Motor neuron (in vitro differentiated cells): ENCODE data around the gene RPL41. TPM values are rescaled to one million over a fixed set of nuclear protein-coding genes. Genes with fewer than 3 reads are reported as not detected.
"Not testable (repeated sequence)": the region's sequence is repeated elsewhere in the genome, so short reads cannot be mapped to it uniquely, and the experiment has no call there.

ENCODE experiments used
- ATAC-seq, 8 experiments: fragments of 200-7000 bp; cut with Tn5 transposase; replicated peaks in 6 of 8; 2 replicates each; pipeline ENCODE4 v1.8.0; 2021; ENCODE audit warnings: mild to moderate bottlenecking in 8 of 8, moderate library complexity in 8 of 8
- H3K27ac ChIP-seq, 2 donors: fragments of 250-450 bp; sonication (Bioruptor Pico); 2 replicates each; pipeline ENCODE4 v1.9.0; 2021; ENCODE audit warnings: antibody characterized with exemption in 2 of 2, mild to moderate bottlenecking in 2 of 2, moderate library complexity in 1 of 2
- H3K4me1 ChIP-seq, 2 donors: fragments of 250-450 bp; sonication (Bioruptor Pico); replicated peaks in 1 of 2; 2 replicates each; pipeline ENCODE4 v1.6.1; 2021; ENCODE audit warnings: antibody characterized with exemption in 2 of 2, mild to moderate bottlenecking in 2 of 2, moderate library complexity in 1 of 2
- H3K4me3 ChIP-seq, 5 donors: fragments of 250-450 bp; sonication (Bioruptor Pico); 2 replicates each; pipeline ENCODE4 v1.9.0; 2021; ENCODE audit warnings: antibody characterized with exemption in 5 of 5, mild to moderate bottlenecking in 5 of 5, moderate library complexity in 4 of 5
- WGBS, 10 experiments: fragments of 450-650 bp; shearing (Covaris generic); methylation state at CpG; one replicate each; pipeline ENCODE4 v1.0.0; 2022; 5-methylcytosine and 5-hydroxymethylcytosine counted together
- in situ Hi-C, 9 experiments: fragments of 400-800 bp; cut with MboI; loops; one replicate each; pipeline ENCODE4 v1.15.0; 2021; ENCODE audit warnings: low sequenced_read_pairs in 9 of 9, low pct_unique_long_range_greater_than_20kb in 2 of 9; ENCODE audit not compliant: unreplicated experiment in 9 of 9
- total RNA-seq, 8 experiments: library from RNA; unstranded; fragments of 300-600 nt; gene quantifications; 2 replicates each; pipeline versions ENCODE4 v1.2.3 to v1.2.4, GENCODE V29; 2022

The RPL41 gene
- total RNA-seq, 8 experiments from 2014 or later = 2,948 to 7,132 (median 5,415) TPM

DNA sequence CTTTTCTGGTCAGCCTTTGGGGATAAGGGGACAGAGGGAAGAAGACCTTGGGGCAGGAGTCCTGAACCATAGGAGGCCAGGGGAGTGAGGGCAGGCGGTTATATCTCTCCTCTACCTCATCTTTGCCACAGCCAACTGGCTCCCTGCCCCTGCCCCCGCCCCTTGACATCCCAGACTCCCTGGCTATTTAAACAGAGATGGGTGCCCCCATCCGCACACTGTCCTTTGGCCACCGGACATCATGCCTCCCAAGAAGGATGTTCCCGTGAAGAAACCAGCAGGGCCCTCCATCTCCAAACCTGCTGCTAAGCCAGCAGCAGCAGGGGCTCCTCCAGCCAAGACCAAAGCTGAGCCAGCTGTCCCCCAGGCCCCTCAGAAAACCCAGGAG, 37.2 kb downstream of the RPL41 start:
- ATAC-seq = no peak
- in situ Hi-C loops = loop anchor here in 1 of 9 experiments (25.0 kb wide), 1 partner anchor 109 kb away; the partner anchor contains the start of genes ANKRD52 and COQ10A
- Histone ChIP-seq H3K4me1 (peaks cover 16 to 20% of the 10 kb centered on the region in 2 donors), H3K4me3 (peak overlapping the region in 1 of 5 donors; percentile 55), H3K27ac (no peak overlapping the region)
- 87% methylated on average over 4 of the region's 5 CpGs; no CpG with 5 or more reads in 9 of the 10 experiments for WGBS, 10 experiments

- Histone ChIP-seq H3K4me1 (peaks cover 16 to 20% of the 10 kb centered on the region in 2 donors), H3K27ac (no peak overlapping the region), H3K4me3 (no peak overlapping the region)
- WGBS, 10 experiments = no CpG with 5 or more reads among the region's 1 CpG
- no peak for ATAC-seq
- in situ Hi-C loops = loop anchor here in 1 of 9 experiments (25.0 kb wide), 1 partner anchor 108 kb away; the partner anchor contains the start of genes ANKRD52 and COQ10A
Measured at GRCh38 chr12:56154246-56154771, 37.9 kb downstream of the RPL41 start.

DNA sequence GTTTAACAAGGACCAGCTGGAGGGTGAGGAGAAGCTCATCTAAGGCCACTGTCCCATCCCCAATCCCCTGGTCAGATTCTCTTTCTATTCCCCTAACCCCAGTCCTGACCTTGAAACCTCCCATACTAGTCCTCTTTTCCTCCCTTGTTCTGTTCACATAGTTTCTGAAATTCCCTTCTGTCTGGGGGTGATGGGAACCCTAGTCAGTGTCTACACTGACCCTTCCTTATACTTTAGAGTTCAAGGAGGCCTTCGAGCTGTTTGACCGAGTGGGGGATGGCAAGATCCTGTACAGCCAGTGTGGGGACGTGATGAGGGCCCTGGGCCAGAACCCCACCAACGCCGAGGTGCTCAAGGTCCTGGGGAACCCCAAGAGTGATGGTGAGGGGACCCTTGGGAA, 38.4 kb downstream of the RPL41 start:
- ATAC-seq = no peak
- WGBS, 10 experiments = 71 to 97% (median 88%) methylated on average over 3 to 5 of the region's 5 CpGs; no CpG with 5 or more reads in 3 of the 10 experiments
- no peak overlapping the region for H3K27ac ChIP-seq
- no peak overlapping the region for H3K4me3 ChIP-seq
- peaks cover 20 to 25% of the 10 kb centered on the region in 2 donors for H3K4me1 ChIP-seq
- in situ Hi-C loops = loop anchor here in 1 of 9 experiments (25.0 kb wide), 1 partner anchor 107 kb away; the partner anchor contains the start of genes ANKRD52 and COQ10A

DNA sequence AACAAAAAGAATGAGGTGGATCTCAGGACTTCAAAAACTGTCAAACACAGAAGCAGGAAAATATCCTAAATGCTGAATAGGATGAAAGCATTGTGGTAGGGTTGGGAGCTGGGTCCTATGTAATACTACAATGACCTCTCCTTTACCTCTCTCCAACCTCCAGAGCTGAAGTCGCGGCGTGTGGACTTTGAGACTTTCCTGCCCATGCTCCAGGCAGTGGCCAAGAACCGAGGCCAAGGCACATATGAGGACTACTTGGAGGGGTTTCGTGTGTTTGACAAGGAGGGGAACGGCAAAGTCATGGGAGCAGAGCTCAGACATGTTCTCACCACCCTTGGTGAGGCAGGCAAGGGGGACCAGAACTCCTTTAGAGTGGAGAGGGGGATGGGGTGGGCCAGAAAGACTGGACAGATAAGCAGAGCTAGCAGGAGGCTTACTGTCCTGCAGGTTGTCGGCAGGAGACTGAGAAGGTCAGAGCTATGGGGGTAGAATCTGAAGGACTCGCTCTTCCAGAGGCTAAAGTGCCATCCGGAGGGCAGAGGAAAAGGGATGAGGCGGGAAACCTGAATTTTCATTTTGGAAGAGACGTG, 38.9 kb downstream of the RPL41 start:
- WGBS, 10 experiments = 79 to 100% (median 99%) methylated on average over 2 to 5 of the region's 11 CpGs; no CpG with 5 or more reads in 4 of the 10 experiments
- Histone ChIP-seq H3K4me1 (peaks cover 26 to 30% of the 10 kb centered on the region in 2 donors), H3K4me3 (no peak overlapping the region), H3K27ac (no peak overlapping the region)
- in situ Hi-C loops = loop anchor here in 1 of 9 experiments (25.0 kb wide), 1 partner anchor 107 kb away; the partner anchor contains the start of genes ANKRD52 and COQ10A
- no peak for ATAC-seq

DNA sequence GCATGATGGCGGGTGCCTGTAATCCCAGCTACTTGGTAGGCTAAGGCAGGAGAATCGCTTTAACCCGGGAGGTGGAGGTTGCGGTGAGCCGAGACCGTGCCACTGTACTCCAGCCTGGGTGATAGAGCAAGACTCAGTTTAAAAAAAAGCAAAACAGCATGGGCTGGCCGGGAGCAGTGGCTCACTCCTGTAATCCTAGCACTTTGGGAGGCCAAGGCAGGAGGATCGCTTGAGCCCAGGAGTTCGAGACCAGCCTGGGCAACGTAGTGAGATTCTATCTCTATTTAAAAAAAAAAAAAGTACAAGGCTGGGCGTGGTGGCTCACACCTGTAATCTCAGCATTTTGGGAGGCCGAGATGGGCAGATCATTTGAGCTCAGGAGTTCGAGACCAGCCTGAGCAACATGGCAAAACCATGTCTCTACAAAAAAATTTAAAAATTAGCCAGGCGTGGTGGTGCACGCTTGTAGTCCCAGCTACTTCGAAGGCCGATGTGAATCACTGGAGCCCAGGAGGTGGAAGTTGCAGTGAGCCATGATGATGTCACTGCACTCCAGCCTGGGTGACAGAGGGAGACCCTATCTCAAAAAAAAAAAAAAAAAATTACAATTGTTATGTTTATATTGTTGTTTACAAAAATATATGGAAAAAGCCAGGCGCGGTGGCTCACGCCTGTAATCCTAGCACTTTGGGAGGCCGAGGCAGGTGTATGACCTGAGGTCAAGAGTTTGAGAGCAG, 40.2 kb downstream of the RPL41 start:
- in situ Hi-C loops = loop anchor here in 1 of 9 experiments (25.0 kb wide), 1 partner anchor 106 kb away; the partner anchor contains the start of genes ANKRD52 and COQ10A
- H3K4me1 ChIP-seq = peaks cover 27 to 28% of the 10 kb centered on the region in 2 donors
- ATAC-seq = not testable (repeated sequence)
- peak overlapping the region; percentile 84 to 86 for H3K27ac ChIP-seq
- WGBS, 10 experiments = 67 to 100% (median 92%) methylated on average over 2 to 15 of the region's 21 CpGs; no CpG with 5 or more reads in 1 of the 10 experiments
- peak overlapping the region; percentile 63 to 89 (median 83) for H3K4me3 ChIP-seq

DNA sequence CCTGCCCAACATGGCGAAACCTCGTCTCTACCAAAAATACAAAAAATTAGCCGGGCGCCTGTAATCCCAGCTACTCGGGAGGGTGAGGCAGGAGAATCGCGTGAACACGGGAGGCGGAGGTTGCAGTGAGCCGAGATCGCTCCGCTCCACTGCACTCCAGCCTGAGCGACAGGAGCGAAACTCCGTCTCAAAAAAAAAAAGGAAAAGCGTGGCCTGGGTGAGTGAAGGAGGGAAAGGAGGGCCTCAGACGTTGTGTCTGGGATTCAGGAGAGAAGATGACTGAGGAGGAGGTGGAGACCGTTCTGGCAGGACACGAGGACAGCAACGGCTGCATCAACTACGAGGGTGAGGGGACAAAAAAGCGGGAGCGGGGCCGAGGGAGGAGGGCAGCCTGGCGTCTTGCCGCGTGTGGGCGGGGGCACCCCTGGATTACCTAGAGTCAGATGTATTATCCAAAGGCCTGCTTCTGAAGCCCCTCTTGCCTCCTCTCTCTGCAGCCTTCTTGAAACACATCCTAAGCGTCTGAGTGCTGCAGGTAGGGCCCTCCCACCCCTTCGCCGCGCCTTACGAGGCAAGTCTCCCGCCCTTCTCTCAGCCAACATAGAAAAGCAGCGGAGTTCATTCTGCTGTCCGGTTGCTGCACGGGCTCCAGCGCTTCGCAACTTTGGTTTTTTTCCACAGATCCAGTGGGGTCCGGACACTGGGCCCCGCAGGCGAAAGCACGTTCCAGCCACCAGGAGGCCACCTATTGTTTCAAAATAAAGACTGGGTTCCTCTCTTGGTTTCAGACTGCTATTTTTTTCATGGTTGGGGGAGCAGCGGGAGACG, 41.0 kb downstream of the RPL41 start:
- in situ Hi-C loops = loop anchor here in 1 of 9 experiments (25.0 kb wide), 1 partner anchor 105 kb away; the partner anchor contains the start of genes ANKRD52 and COQ10A
- Histone ChIP-seq H3K27ac (peak overlapping the region; percentile 84 to 86), H3K4me1 (peaks cover 27 to 28% of the 10 kb centered on the region in 2 donors), H3K4me3 (peak overlapping the region; percentile 63 to 89 (median 83))
- ATAC-seq = peak; percentile 25 to 79 (median 68)
- WGBS, 10 experiments = 0 to 55% (median 25%) methylated on average over 4 to 16 of the region's 45 CpGs; no CpG with 5 or more reads in 2 of the 10 experiments

DNA sequence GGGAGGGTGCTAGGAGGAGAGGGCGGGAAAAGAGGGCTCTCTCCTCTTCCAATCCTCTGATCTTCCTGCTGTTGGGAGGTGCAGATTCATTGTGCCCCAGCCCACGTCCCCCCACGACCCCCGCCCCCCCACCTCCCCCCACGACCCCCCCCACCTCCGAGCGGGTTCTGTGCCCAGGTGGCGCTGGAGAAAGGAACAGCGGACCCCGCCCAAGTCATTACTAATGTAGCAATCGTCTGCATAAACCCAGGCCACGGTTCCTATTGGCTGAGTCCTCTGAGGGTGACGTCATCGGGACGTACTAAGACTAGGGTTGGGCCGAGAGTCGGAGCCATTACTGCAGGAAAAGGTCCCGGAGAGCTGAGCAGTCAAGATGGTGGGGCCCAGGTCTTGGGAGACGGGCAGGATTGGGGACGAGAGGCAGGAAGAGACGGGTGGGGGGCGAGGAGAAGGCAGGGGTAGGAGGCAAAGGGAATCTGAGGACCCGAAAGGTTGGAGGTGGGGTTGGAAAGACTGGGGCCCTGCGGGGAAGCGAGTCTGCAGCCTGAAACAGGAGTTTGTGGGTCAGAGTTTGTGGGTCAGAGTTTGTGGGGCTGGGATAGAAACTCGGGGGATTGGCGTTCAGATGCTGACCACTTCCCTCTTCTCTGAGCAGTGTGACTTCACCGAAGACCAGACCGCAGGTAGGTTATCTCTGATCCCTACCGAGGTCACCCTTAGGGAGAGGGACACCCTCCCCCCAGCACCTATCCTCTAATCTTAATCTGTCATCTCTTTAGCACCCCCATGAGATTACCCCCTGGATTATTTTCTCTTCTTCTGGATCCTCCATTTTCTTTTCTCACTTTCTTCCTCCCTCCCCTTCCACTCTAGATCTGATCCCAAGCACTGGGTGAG, 41.8 kb downstream of the RPL41 start, which contains the start of gene MYL6:
MYL6 (plus strand) TSS at position 331 of the 897 bp plus-strand sequence; CDS start at position 374, 43 bp downstream.
- in situ Hi-C loops = loop anchor here in 1 of 9 experiments (25.0 kb wide), 1 partner anchor 104 kb away; the partner anchor contains the start of genes ANKRD52 and COQ10A
- Histone ChIP-seq H3K4me1 (peaks cover 24% of the 10 kb centered on the region in 2 donors), H3K27ac (peak within 1 kb of the TSS; percentile 84 to 86), H3K4me3 (peak within 1 kb of the TSS; percentile 63 to 89 (median 83))
- WGBS, 10 experiments = 0 to 8% (median 0%) methylated on average over 1 to 3 of the region's 30 CpGs; no CpG with 5 or more reads in 4 of the 10 experiments
- ATAC-seq = peak; percentile 72 to 88 (median 84)

GRCh38 chr12:56158926-56159461, 42.6 kb downstream of the RPL41 start:
- ATAC-seq = peak; percentile 3 to 52 (median 17)
- Histone ChIP-seq H3K27ac (peak overlapping the region; percentile 84 to 86), H3K4me1 (peaks cover 19 to 21% of the 10 kb centered on the region in 2 donors), H3K4me3 (peak overlapping the region; percentile 63 to 89 (median 83))
- WGBS, 10 experiments = 0 to 10% (median 0%) methylated on average over 2 to 5 of the region's 6 CpGs; no CpG with 5 or more reads in 2 of the 10 experiments
- in situ Hi-C loops = loop anchor here in 1 of 9 experiments (25.0 kb wide), 1 partner anchor 103 kb away; the partner anchor contains the start of genes ANKRD52 and COQ10A

DNA sequence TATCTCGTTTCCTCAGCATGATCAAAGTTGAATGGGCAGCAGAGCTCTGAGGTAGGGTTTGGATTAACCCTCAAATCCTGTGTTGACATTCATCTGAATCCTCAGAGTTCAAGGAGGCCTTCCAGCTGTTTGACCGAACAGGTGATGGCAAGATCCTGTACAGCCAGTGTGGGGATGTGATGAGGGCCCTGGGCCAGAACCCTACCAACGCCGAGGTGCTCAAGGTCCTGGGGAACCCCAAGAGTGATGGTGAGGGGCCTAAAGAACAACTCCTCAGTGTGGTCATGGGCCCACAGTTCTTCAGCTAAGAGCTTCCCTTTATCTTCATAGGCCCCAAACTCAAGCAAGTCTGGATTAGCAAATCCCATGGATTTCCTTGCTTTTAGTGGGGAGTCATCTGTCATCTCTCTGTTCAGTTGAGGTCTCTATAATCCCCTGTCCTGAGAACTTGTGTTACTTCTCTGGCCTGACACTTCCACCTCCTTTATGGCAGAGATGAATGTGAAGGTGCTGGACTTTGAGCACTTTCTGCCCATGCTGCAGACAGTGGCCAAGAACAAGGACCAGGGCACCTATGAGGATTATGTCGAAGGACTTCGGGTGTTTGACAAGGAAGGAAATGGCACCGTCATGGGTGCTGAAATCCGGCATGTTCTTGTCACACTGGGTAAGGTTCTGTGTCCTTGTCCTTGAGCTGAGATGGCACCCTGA, 43.2 kb downstream of the RPL41 start:
- in situ Hi-C loops = loop anchor here in 1 of 9 experiments (25.0 kb wide), 1 partner anchor 103 kb away; the partner anchor contains the start of genes ANKRD52 and COQ10A
- no peak for ATAC-seq
- Histone ChIP-seq H3K4me3 (peak overlapping the region; percentile 63 to 89 (median 83)), H3K27ac (peak overlapping the region; percentile 84 to 86), H3K4me1 (peaks cover 19 to 21% of the 10 kb centered on the region in 2 donors)
- 0 to 84% (median 71%) methylated on average over 1 to 4 of the region's 8 CpGs; no CpG with 5 or more reads in 3 of the 10 experiments for WGBS, 10 experiments

- WGBS, 10 experiments = 0 to 59% (median 45%) methylated on average over 1 to 7 of the region's 7 CpGs; no CpG with 5 or more reads in 4 of the 10 experiments
- ATAC-seq = no peak
- in situ Hi-C loops = loop anchor here in 1 of 9 experiments (25.0 kb wide), 1 partner anchor 102 kb away; the partner anchor contains the start of genes ANKRD52 and COQ10A
Measured at GRCh38 chr12:56160193-56160763, 43.8 kb downstream of the RPL41 start.

More at GRCh38 chr12:56160193-56160763, 43.8 kb downstream of the RPL41 start:
- peaks cover 19 to 21% of the 10 kb centered on the region in 2 donors for H3K4me1 ChIP-seq
- peak overlapping the region in 4 of 5 donors; percentile 63 to 89 (median 84) for H3K4me3 ChIP-seq
- H3K27ac ChIP-seq = no peak overlapping the region
